Vagina (tissue), 2 donors: Measurements from ENCODE around the gene NIP7. TPM values are rescaled to one million over a fixed set of nuclear protein-coding genes. Genes with fewer than 3 reads are reported as not detected.

Source experiments
- DNase-seq, 2 donors: peaks; one replicate each; pipeline ENCODE4 v3.0.0-alpha.2; 2017; ENCODE audit errors: extremely low spot score in 2 of 2
- H3K27ac ChIP-seq: fragments of 200-600 bp; sonication (generic); one replicate; pipeline ENCODE4 v1.5.1; 2019
- H3K27me3 ChIP-seq: fragments of 200-600 bp; sonication (generic); one replicate; pipeline ENCODE4 v1.5.1; 2019
- H3K36me3 ChIP-seq, 2 donors: fragments of 200-600 bp; sonication (generic); one replicate each; pipeline ENCODE4 v1.5.1; 2017 to 2019
- H3K4me1 ChIP-seq: fragments of 200-600 bp; sonication (generic); one replicate; pipeline ENCODE4 v1.5.1; 2019
- H3K4me3 ChIP-seq, 2 donors: fragments of 200-600 bp; sonication (generic); 1 replicate in 1 of 2; 2 replicates in 1 of 2; pipeline ENCODE4 v1.5.1; 2016 to 2019
- H3K9me3 ChIP-seq: fragments of 200-600 bp; sonication (generic); one replicate; pipeline ENCODE4 v1.5.1; 2019
- POLR2A ChIP-seq, 2 donors: fragments of 450-650 bp; IDR thresholded peaks; one replicate each; pipeline ENCODE4 v1.6.1; 2017; ENCODE audit warnings: antibody characterized with exemption in 2 of 2, mild to moderate bottlenecking in 2 of 2, moderate library complexity in 2 of 2
- POLR2AphosphoS5 ChIP-seq, 2 donors: sonication (generic); formaldehyde crosslinking; IDR thresholded peaks; one replicate each; pipeline ENCODE4 v1.9.0; 2017; ENCODE audit warnings: antibody characterized with exemption in 2 of 2, mild to moderate bottlenecking in 2 of 2, low read depth in 1 of 2; ENCODE audit not compliant: insufficient read depth in 1 of 2
- intact Hi-C: fragments of 100-400 bp; cut with DNase I; formaldehyde crosslinking; loops from one replicate; pipeline ENCODE4 v1.15.1; 2023
- total RNA-seq: library from RNA; depleted of rRNA; stranded (reverse); fragments of >200 nt; gene quantifications from one replicate; pipeline ENCODE4 v1.2.3, GENCODE V29; 2016
- TF ChIP-seq, protein P1 (sequence below), 3 experiments: fragments of 450-650 bp in 2 of 3; fragments of 200-600 bp in 1 of 3; sonication (generic) in 1 of 3; IDR thresholded peaks; one replicate each; pipeline ENCODE4 v1.5.1; 2017 to 2019; ENCODE audit warnings: antibody characterized with exemption in 3 of 3, mild to moderate bottlenecking in 2 of 3, moderate library complexity in 2 of 3

The NIP7 gene
- total RNA-seq, 1 donor from 2014 or later: 15.2 TPM

GRCh38 chr16:69320740-69321073, 18.9 kb upstream of the NIP7 start:
- Histone ChIP-seq H3K9me3 (no peaks in the 10 kb centered on the region), H3K4me3 (no peak overlapping the region), H3K36me3 (peaks cover 0 to 91% of the 10 kb centered on the region in 2 donors), H3K27ac (no peak overlapping the region), H3K4me1 (peaks cover 24% of the 10 kb centered on the region), H3K27me3 (no peaks in the 10 kb centered on the region)
- intact Hi-C loops: no loop called here
- no peak for DNase-seq
- TF ChIP-seq, protein P1, sequence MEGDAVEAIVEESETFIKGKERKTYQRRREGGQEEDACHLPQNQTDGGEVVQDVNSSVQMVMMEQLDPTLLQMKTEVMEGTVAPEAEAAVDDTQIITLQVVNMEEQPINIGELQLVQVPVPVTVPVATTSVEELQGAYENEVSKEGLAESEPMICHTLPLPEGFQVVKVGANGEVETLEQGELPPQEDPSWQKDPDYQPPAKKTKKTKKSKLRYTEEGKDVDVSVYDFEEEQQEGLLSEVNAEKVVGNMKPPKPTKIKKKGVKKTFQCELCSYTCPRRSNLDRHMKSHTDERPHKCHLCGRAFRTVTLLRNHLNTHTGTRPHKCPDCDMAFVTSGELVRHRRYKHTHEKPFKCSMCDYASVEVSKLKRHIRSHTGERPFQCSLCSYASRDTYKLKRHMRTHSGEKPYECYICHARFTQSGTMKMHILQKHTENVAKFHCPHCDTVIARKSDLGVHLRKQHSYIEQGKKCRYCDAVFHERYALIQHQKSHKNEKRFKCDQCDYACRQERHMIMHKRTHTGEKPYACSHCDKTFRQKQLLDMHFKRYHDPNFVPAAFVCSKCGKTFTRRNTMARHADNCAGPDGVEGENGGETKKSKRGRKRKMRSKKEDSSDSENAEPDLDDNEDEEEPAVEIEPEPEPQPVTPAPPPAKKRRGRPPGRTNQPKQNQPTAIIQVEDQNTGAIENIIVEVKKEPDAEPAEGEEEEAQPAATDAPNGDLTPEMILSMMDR (IDR thresholded peaks at IDR 0.05): no peak
- no peak for TF ChIP-seq POLR2A (IDR thresholded peaks at IDR 0.05)
- TF ChIP-seq POLR2AphosphoS5 (IDR thresholded peaks at IDR 0.05; ENCODE audit: insufficient read depth in 1 of 2, low read depth in 1 of 2): no peak

DNA sequence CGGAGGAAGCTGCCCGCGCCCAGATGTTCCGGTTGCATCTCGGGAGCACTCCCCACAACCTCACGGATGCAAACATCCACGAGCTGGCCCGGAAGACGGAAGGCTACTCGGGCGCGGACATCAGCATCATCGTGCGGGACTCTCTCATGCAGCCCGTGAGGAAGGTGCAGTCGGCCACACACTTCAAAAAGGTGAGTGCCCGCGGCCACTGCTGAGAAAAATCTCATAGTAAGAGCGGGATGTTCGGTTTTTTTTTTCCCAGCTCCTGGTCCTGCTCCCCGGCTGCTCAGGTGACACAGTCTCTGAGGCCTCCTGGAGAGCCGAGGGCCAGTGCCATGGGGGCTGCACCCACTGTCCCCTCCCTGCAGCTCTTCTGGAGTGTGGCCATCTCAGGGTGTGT, 18.5 kb upstream of the NIP7 start:
- peaks cover 0 to 88% of the 10 kb centered on the region in 2 donors for H3K36me3 ChIP-seq
- intact Hi-C loops: no loop called here
- DNase-seq: no peak
- H3K4me3 ChIP-seq: no peak overlapping the region
- peaks cover 27% of the 10 kb centered on the region for H3K4me1 ChIP-seq
- H3K27ac ChIP-seq: no peak overlapping the region
- no peak for TF ChIP-seq POLR2AphosphoS5 (IDR thresholded peaks at IDR 0.05; ENCODE audit: insufficient read depth in 1 of 2, low read depth in 1 of 2)
- no peak for TF ChIP-seq POLR2A (IDR thresholded peaks at IDR 0.05)
- TF ChIP-seq, protein P1 (IDR thresholded peaks at IDR 0.05): no peak
- no peaks in the 10 kb centered on the region for H3K27me3 ChIP-seq
- H3K9me3 ChIP-seq: no peaks in the 10 kb centered on the region

DNA sequence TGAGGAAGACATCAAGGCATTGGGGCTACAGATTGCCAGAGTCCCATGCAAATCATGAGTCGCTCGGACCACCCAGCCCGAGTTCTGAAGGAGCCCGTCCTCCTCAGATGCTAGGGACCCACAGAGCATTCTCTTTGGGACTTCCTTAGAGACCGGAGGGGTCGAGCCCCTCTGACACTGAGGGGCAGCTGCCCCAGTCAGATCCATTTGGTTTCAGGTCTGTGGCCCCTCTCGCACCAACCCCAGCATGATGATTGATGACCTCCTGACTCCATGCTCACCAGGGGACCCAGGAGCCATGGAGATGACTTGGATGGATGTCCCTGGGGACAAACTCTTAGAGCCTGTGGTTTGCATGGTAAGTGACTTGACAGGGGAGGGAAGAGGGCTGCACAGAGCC, 17.2 kb upstream of the NIP7 start:
- peaks cover 40% of the 10 kb centered on the region for H3K4me1 ChIP-seq
- TF ChIP-seq POLR2A (IDR thresholded peaks at IDR 0.05) (no peak), POLR2AphosphoS5 (IDR thresholded peaks at IDR 0.05; ENCODE audit: insufficient read depth in 1 of 2, low read depth in 1 of 2) (no peak)
- TF ChIP-seq, protein P1 (IDR thresholded peaks at IDR 0.05): no peak
- intact Hi-C loops: no loop called here
- H3K27me3 ChIP-seq: no peaks in the 10 kb centered on the region
- peaks cover 0 to 80% of the 10 kb centered on the region in 2 donors for H3K36me3 ChIP-seq
- no peak overlapping the region for H3K4me3 ChIP-seq
- no peak for DNase-seq
- H3K9me3 ChIP-seq: no peaks in the 10 kb centered on the region
- H3K27ac ChIP-seq: no peak overlapping the region

DNA sequence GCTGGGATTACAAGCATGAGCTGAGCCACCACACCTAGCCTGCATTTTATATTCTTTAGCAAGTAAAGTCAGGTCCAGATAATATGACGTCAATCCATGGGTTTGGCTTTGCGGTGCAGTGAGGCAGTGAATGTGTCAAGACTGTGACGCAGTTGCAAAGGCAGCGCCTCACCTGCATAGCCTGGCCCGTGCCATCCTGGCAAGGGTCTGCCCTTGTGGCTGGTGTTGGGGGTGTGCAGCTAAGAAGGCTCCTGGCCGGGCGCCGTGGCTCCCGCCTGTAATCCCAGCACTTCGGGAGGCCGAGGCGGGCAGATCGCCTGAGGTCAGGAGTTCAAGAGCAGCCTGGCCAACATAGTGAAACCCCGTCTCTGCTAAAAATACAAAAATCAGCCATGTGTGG, 16.2 kb upstream of the NIP7 start:
- H3K36me3 ChIP-seq: peaks cover 0 to 73% of the 10 kb centered on the region in 2 donors
- no peak overlapping the region for H3K4me3 ChIP-seq
- TF ChIP-seq POLR2AphosphoS5 (IDR thresholded peaks at IDR 0.05; ENCODE audit: insufficient read depth in 1 of 2, low read depth in 1 of 2) (no peak), POLR2A (IDR thresholded peaks at IDR 0.05) (no peak)
- TF ChIP-seq, protein P1 (IDR thresholded peaks at IDR 0.05): no peak
- no peaks in the 10 kb centered on the region for H3K27me3 ChIP-seq
- no peak for DNase-seq
- H3K9me3 ChIP-seq: no peaks in the 10 kb centered on the region
- intact Hi-C loops: no loop called here
- H3K4me1 ChIP-seq: peaks cover 51% of the 10 kb centered on the region
- no peak overlapping the region for H3K27ac ChIP-seq

GRCh38 chr16:69324013-69324531, 15.5 kb upstream of the NIP7 start:
- Histone ChIP-seq H3K36me3 (peaks cover 0 to 66% of the 10 kb centered on the region in 2 donors), H3K4me1 (peaks cover 57% of the 10 kb centered on the region)

More at GRCh38 chr16:69324013-69324531, 15.5 kb upstream of the NIP7 start:
- H3K4me3 ChIP-seq: no peak overlapping the region
- no peak for DNase-seq
- no peak overlapping the region for H3K27ac ChIP-seq
- TF ChIP-seq, protein P1 (IDR thresholded peaks at IDR 0.05): no peak
- no peak for TF ChIP-seq POLR2AphosphoS5 (IDR thresholded peaks at IDR 0.05; ENCODE audit: insufficient read depth in 1 of 2, low read depth in 1 of 2)
- TF ChIP-seq POLR2A (IDR thresholded peaks at IDR 0.05): no peak
- no peaks in the 10 kb centered on the region for H3K9me3 ChIP-seq
- no peaks in the 10 kb centered on the region for H3K27me3 ChIP-seq
- intact Hi-C loops: no loop called here
